T-helper 1 cell treated with Interleukin-12 subunit alpha and Interleukin-12 subunit beta and Interleukin-4 antibody, amounts not matched to agents 30 μg/mL and 1 μg/mL, for 36 hours (primary cell): Measurements from ENCODE around the gene ZNF443.

ENCODE experiments used
- H3K27ac Mint-ChIP-seq: one replicate; pipeline ENCODE4 v1.8.0; 2021; ENCODE audit warnings: mild to moderate bottlenecking, mixed read lengths
- H3K27me3 Mint-ChIP-seq: one replicate; pipeline ENCODE4 v1.8.0; 2021; ENCODE audit warnings: low read depth, mixed read lengths
- H3K36me3 Mint-ChIP-seq: one replicate; pipeline ENCODE4 v1.8.0; 2021; ENCODE audit warnings: low read depth, mixed read lengths
- H3K4me1 Mint-ChIP-seq: one replicate; pipeline ENCODE4 v1.8.0; 2021; ENCODE audit warnings: low read depth, mixed read lengths
- H3K4me3 Mint-ChIP-seq: one replicate; pipeline ENCODE4 v1.8.0; 2021; ENCODE audit warnings: mild to moderate bottlenecking, moderate library complexity, mixed read lengths
- H3K9me3 Mint-ChIP-seq: one replicate; pipeline ENCODE4 v1.8.0; 2021; ENCODE audit warnings: mixed read lengths

The ZNF443 gene

DNA sequence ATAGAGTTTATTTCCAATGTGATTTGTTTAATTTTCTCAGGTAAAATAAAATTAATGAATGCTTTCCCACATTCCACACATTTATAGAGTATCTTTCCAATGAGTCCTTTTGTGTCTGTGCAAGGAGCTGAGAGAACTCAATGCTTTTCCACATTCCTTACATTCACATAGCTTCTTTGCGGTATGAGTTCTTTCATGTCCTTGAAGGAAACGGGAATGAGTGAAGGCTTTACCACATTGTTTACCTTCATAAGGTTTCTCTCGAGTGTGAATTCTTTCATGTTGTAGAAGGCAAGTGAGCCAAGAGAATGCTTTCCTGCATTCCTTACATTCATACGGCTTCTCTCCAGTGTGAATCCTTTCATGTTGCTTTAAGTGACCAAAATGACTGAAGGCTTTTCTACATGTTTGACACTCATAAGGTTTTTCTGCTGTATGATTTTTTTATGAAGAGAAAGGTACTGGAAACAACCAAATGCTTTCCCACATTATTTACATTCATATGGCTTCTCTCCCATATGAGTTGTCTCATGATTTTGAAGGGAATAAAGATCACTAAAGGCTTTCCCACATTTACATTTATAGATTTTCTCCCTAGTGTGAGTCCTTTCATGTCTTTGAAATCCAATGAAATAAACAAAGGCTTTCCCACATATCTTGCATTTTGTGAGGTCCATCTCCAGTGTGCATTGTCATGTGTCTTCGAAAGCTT, 60.9 kb downstream of the ZNF443 start:
- Mint-ChIP-seq H3K27me3 (no peaks in the 10 kb centered on the region), H3K9me3 (peaks cover 63% of the 10 kb centered on the region), H3K36me3 (peaks cover 11% of the 10 kb centered on the region)

More for the DNA sequence above, 60.9 kb downstream of the ZNF443 start:
- Mint-ChIP-seq H3K27ac (no peak overlapping the region), H3K4me1 (no peaks in the 10 kb centered on the region), H3K4me3 (no peak overlapping the region)
